MM.1S (cell line): ENCODE results near the gene CELF4.

Experiments
- EZH2 ChIP-seq: fragments of 300-600 bp; sonication (generic); optimal IDR thresholded peaks from 2 replicates; pipeline ENCODE3; 2017; ENCODE audit warnings: low read depth, mild to moderate bottlenecking, antibody characterized with exemption, low read length, mixed read lengths
- TF ChIP-seq, protein P1 (sequence below): fragments of 300-600 bp; sonication (generic); IDR thresholded peaks from 2 replicates; pipeline ENCODE4 v1.5.1; 2016; ENCODE audit warnings: antibody characterized with exemption, low read length, mixed read lengths

DNA sequence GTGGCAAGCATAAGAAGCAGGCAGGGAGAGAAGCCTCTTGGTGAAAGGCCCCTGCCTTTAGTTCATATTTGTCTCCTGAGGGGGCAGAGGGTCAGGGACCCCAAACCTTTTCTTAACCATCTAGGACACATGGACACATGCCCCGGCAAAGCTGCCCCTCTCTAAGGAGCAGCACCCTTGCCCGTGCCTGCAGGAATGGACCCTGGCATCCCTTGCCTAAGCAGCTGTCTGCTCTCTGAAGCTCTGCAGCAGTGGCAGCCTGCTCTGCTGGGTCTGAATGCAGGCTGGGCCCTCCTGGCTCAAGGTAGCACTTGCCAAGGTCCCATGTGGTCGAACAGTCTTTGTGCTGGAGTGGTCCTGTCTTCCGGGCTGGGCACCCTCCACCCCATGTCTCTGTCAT is 174.4 kb downstream of the CELF4 start:
- TF ChIP-seq, protein P1, sequence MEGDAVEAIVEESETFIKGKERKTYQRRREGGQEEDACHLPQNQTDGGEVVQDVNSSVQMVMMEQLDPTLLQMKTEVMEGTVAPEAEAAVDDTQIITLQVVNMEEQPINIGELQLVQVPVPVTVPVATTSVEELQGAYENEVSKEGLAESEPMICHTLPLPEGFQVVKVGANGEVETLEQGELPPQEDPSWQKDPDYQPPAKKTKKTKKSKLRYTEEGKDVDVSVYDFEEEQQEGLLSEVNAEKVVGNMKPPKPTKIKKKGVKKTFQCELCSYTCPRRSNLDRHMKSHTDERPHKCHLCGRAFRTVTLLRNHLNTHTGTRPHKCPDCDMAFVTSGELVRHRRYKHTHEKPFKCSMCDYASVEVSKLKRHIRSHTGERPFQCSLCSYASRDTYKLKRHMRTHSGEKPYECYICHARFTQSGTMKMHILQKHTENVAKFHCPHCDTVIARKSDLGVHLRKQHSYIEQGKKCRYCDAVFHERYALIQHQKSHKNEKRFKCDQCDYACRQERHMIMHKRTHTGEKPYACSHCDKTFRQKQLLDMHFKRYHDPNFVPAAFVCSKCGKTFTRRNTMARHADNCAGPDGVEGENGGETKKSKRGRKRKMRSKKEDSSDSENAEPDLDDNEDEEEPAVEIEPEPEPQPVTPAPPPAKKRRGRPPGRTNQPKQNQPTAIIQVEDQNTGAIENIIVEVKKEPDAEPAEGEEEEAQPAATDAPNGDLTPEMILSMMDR: no peak
- no peak for TF ChIP-seq EZH2
